ENCODE measurements around the gene TRAFD1.

Gene TRAFD1

GRCh38 chr12:112167718-112168525, 42.6 kb downstream of the TRAFD1 start:
- Histone ChIP-seq H2BK15ac (ENCODE audit: low read length) (no peak overlapping the region), H3K4me1 (ENCODE audit: control insufficient read depth in 2 of 2, insufficient read depth in 1 of 2, low read depth in 1 of 2, low read length in 2 of 2) (no peaks in the 10 kb centered on the region), H4K91ac (ENCODE audit: low read depth, low read length, poor library complexity) (no peak overlapping the region), H3K9ac (ENCODE audit: low read depth, low read length, poor library complexity) (peak overlapping the region; percentile 21), H2BK12ac (ENCODE audit: low read length) (peak overlapping the region; percentile 10), H3K9me3 (replicated peaks in 1 of 2; ENCODE audit: control insufficient read depth in 2 of 2, insufficient read depth in 1 of 2, low read depth in 1 of 2, low read length in 2 of 2) (peaks cover 0 to 4% of the 10 kb centered on the region in 2 donors), H3K18ac (ENCODE audit: low read length) (no peak overlapping the region), H3K23ac (ENCODE audit: low read depth, low read length, poor library complexity) (peak overlapping the region; percentile 73), H3K79me1 (ENCODE audit: low read depth, low read length) (peaks cover 1% of the 10 kb centered on the region), H3K36me3 (replicated peaks in 1 of 2; ENCODE audit: control insufficient read depth in 2 of 2, insufficient read depth in 2 of 2, low read length in 2 of 2) (peaks cover 10 to 82% of the 10 kb centered on the region in 2 donors), H3K14ac (ENCODE audit: low read length) (peak overlapping the region; percentile 89), H3K4ac (ENCODE audit: low read length) (no peak overlapping the region), H3K4me2 (ENCODE audit: insufficient read depth, low read length, poor library complexity, severe bottlenecking) (no peak overlapping the region), H2BK5ac (ENCODE audit: low read length) (peak overlapping the region; percentile 53), H2AFZ (ENCODE audit: low read length) (no peak overlapping the region), H3K4me3 (ENCODE audit: low read length in 2 of 2) (no peak overlapping the region), H2AK5ac (ENCODE audit: low read depth, low read length) (no peak overlapping the region), H3K27ac (replicated peaks; ENCODE audit: low read length) (no peak overlapping the region), H2BK120ac (ENCODE audit: low read depth, low read length) (no peak overlapping the region), H4K8ac (ENCODE audit: low read depth, low read length) (no peak overlapping the region), H3K27me3 (ENCODE audit: control insufficient read depth in 3 of 3, insufficient read depth in 3 of 3, low read depth in 1 of 3, low read length in 3 of 3) (no peaks in the 10 kb centered on the region)
- DNase-seq (ENCODE audit: low spot score): no peak
- no CpG with 5 or more reads among the region's 32 CpGs for WGBS, 2 donors (ENCODE audit: extremely low coverage in 2 of 2, insufficient read length in 2 of 2, insufficient replicate concordance in 1 of 2)

- no peaks in the 10 kb centered on the region for H3K27me3 ChIP-seq (ENCODE audit: control insufficient read depth in 3 of 3, insufficient read depth in 3 of 3, low read depth in 1 of 3, low read length in 3 of 3)
- DNase-seq (ENCODE audit: low spot score): no peak
- H3K4me1 ChIP-seq (ENCODE audit: control insufficient read depth in 2 of 2, insufficient read depth in 1 of 2, low read depth in 1 of 2, low read length in 2 of 2): no peaks in the 10 kb centered on the region
- H4K91ac ChIP-seq (ENCODE audit: low read depth, low read length, poor library complexity): no peak overlapping the region
- H3K36me3 ChIP-seq (replicated peaks in 1 of 2; ENCODE audit: control insufficient read depth in 2 of 2, insufficient read depth in 2 of 2, low read length in 2 of 2): peaks cover 5 to 78% of the 10 kb centered on the region in 2 donors
- no peak overlapping the region for H2BK120ac ChIP-seq (ENCODE audit: low read depth, low read length)
- no CpG with 5 or more reads among the region's 8 CpGs for WGBS, 2 donors (ENCODE audit: extremely low coverage in 2 of 2, insufficient read length in 2 of 2, insufficient replicate concordance in 1 of 2)
- H3K18ac ChIP-seq (ENCODE audit: low read length): no peak overlapping the region
- no peak overlapping the region for H2BK12ac ChIP-seq (ENCODE audit: low read length)
- no peak overlapping the region for H2AFZ ChIP-seq (ENCODE audit: low read length)
- peaks cover 0 to 2% of the 10 kb centered on the region in 2 donors for H3K9me3 ChIP-seq (replicated peaks in 1 of 2; ENCODE audit: control insufficient read depth in 2 of 2, insufficient read depth in 1 of 2, low read depth in 1 of 2, low read length in 2 of 2)
- no peak overlapping the region for H2BK15ac ChIP-seq (ENCODE audit: low read length)
- H2BK5ac ChIP-seq (ENCODE audit: low read length): no peak overlapping the region
- H3K23ac ChIP-seq (ENCODE audit: low read depth, low read length, poor library complexity): no peak overlapping the region
- no peak overlapping the region for H2AK5ac ChIP-seq (ENCODE audit: low read depth, low read length)
- H3K9ac ChIP-seq (ENCODE audit: low read depth, low read length, poor library complexity): no peak overlapping the region
- H3K4ac ChIP-seq (ENCODE audit: low read length): no peak overlapping the region
- H3K27ac ChIP-seq (replicated peaks; ENCODE audit: low read length): no peak overlapping the region
- no peak overlapping the region for H3K4me2 ChIP-seq (ENCODE audit: insufficient read depth, low read length, poor library complexity, severe bottlenecking)
- H4K8ac ChIP-seq (ENCODE audit: low read depth, low read length): no peak overlapping the region
- peak overlapping the region in 1 of 2 donors; percentile 36 for H3K4me3 ChIP-seq (ENCODE audit: low read length in 2 of 2)
- no peak overlapping the region for H3K14ac ChIP-seq (ENCODE audit: low read length)
- H3K79me1 ChIP-seq (ENCODE audit: low read depth, low read length): peaks cover 1% of the 10 kb centered on the region
Observed at GRCh38 chr12:112168561-112168971, 43.2 kb downstream of the TRAFD1 start.

- H2AK5ac ChIP-seq (ENCODE audit: low read depth, low read length): no peak overlapping the region
- H3K36me3 ChIP-seq (replicated peaks in 1 of 2; ENCODE audit: control insufficient read depth in 2 of 2, insufficient read depth in 2 of 2, low read length in 2 of 2): peaks cover 5 to 75% of the 10 kb centered on the region in 2 donors
- WGBS, 2 donors (ENCODE audit: extremely low coverage in 2 of 2, insufficient read length in 2 of 2, insufficient replicate concordance in 1 of 2): no CpG with 5 or more reads among the region's 19 CpGs
- H2BK120ac ChIP-seq (ENCODE audit: low read depth, low read length): no peak overlapping the region
- H2AFZ ChIP-seq (ENCODE audit: low read length): no peak overlapping the region
- no peak for DNase-seq (ENCODE audit: low spot score)
- H3K4me3 ChIP-seq (ENCODE audit: low read length in 2 of 2): peak overlapping the region in 1 of 2 donors; percentile 27
- H2BK12ac ChIP-seq (ENCODE audit: low read length): no peak overlapping the region
- no peak overlapping the region for H3K4ac ChIP-seq (ENCODE audit: low read length)
- H4K91ac ChIP-seq (ENCODE audit: low read depth, low read length, poor library complexity): no peak overlapping the region
- H3K4me1 ChIP-seq (ENCODE audit: control insufficient read depth in 2 of 2, insufficient read depth in 1 of 2, low read depth in 1 of 2, low read length in 2 of 2): no peaks in the 10 kb centered on the region
- no peaks in the 10 kb centered on the region for H3K27me3 ChIP-seq (ENCODE audit: control insufficient read depth in 3 of 3, insufficient read depth in 3 of 3, low read depth in 1 of 3, low read length in 3 of 3)
- H3K18ac ChIP-seq (ENCODE audit: low read length): no peak overlapping the region
- H3K79me1 ChIP-seq (ENCODE audit: low read depth, low read length): peaks cover 1% of the 10 kb centered on the region
- no peak overlapping the region for H3K14ac ChIP-seq (ENCODE audit: low read length)
- no peak overlapping the region for H3K23ac ChIP-seq (ENCODE audit: low read depth, low read length, poor library complexity)
- H3K9me3 ChIP-seq (replicated peaks in 1 of 2; ENCODE audit: control insufficient read depth in 2 of 2, insufficient read depth in 1 of 2, low read depth in 1 of 2, low read length in 2 of 2): no peaks in the 10 kb centered on the region
- no peak overlapping the region for H3K4me2 ChIP-seq (ENCODE audit: insufficient read depth, low read length, poor library complexity, severe bottlenecking)
- no peak overlapping the region for H3K27ac ChIP-seq (replicated peaks; ENCODE audit: low read length)
- peak overlapping the region; percentile 30 for H3K9ac ChIP-seq (ENCODE audit: low read depth, low read length, poor library complexity)
- peak overlapping the region; percentile 72 for H4K8ac ChIP-seq (ENCODE audit: low read depth, low read length)
- H2BK15ac ChIP-seq (ENCODE audit: low read length): no peak overlapping the region
- peak overlapping the region; percentile 39 for H2BK5ac ChIP-seq (ENCODE audit: low read length)
Observed at GRCh38 chr12:112169161-112169872, 44.0 kb downstream of the TRAFD1 start.

- no peaks in the 10 kb centered on the region for H3K9me3 ChIP-seq (replicated peaks in 1 of 2; ENCODE audit: control insufficient read depth in 2 of 2, insufficient read depth in 1 of 2, low read depth in 1 of 2, low read length in 2 of 2)
- peak overlapping the region; percentile 37 for H3K23ac ChIP-seq (ENCODE audit: low read depth, low read length, poor library complexity)
- H3K4ac ChIP-seq (ENCODE audit: low read length): no peak overlapping the region
- DNase-seq (ENCODE audit: low spot score): no peak
- peak overlapping the region; percentile 39 for H2BK5ac ChIP-seq (ENCODE audit: low read length)
- no peaks in the 10 kb centered on the region for H3K27me3 ChIP-seq (ENCODE audit: control insufficient read depth in 3 of 3, insufficient read depth in 3 of 3, low read depth in 1 of 3, low read length in 3 of 3)
- no peak overlapping the region for H2AK5ac ChIP-seq (ENCODE audit: low read depth, low read length)
- WGBS, 2 donors (ENCODE audit: extremely low coverage in 2 of 2, insufficient read length in 2 of 2, insufficient replicate concordance in 1 of 2): no CpG with 5 or more reads among the region's 7 CpGs
- H3K4me1 ChIP-seq (ENCODE audit: control insufficient read depth in 2 of 2, insufficient read depth in 1 of 2, low read depth in 1 of 2, low read length in 2 of 2): no peaks in the 10 kb centered on the region
- no peak overlapping the region for H3K18ac ChIP-seq (ENCODE audit: low read length)
- no peak overlapping the region for H4K91ac ChIP-seq (ENCODE audit: low read depth, low read length, poor library complexity)
- no peak overlapping the region for H2BK12ac ChIP-seq (ENCODE audit: low read length)
- H3K27ac ChIP-seq (replicated peaks; ENCODE audit: low read length): no peak overlapping the region
- no peak overlapping the region for H3K14ac ChIP-seq (ENCODE audit: low read length)
- H4K8ac ChIP-seq (ENCODE audit: low read depth, low read length): no peak overlapping the region
- no peak overlapping the region for H2BK15ac ChIP-seq (ENCODE audit: low read length)
- H3K36me3 ChIP-seq (replicated peaks in 1 of 2; ENCODE audit: control insufficient read depth in 2 of 2, insufficient read depth in 2 of 2, low read length in 2 of 2): peaks cover 8 to 79% of the 10 kb centered on the region in 2 donors
- no peak overlapping the region for H3K4me2 ChIP-seq (ENCODE audit: insufficient read depth, low read length, poor library complexity, severe bottlenecking)
- no peak overlapping the region for H3K4me3 ChIP-seq (ENCODE audit: low read length in 2 of 2)
- H2AFZ ChIP-seq (ENCODE audit: low read length): no peak overlapping the region
- no peak overlapping the region for H3K9ac ChIP-seq (ENCODE audit: low read depth, low read length, poor library complexity)
- H2BK120ac ChIP-seq (ENCODE audit: low read depth, low read length): no peak overlapping the region
- peaks cover 1% of the 10 kb centered on the region for H3K79me1 ChIP-seq (ENCODE audit: low read depth, low read length)
Observed at GRCh38 chr12:112169966-112170365, 44.6 kb downstream of the TRAFD1 start.
